ENCODE data around the gene PKNOX2.

DNA sequence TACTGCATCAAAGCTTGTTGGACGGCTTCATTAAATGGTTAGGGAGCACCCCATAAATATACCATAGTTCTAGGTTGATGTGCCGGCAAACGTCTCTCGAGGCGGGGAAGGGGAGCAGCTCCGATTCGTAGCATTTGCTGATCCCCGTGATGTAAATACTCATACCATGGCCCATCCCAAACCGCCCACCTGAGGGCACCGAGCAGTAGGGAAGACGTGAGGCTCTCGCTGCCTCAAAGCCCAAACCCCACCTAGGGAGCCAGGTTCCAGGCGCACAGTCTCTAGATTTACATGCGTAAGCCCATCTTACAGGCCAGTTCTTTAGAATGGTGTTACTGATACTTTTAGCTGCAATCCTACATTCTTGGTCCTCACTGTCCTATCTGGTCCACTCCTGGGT lies 207.5 kb downstream of the PKNOX2 start:
- TF ChIP-seq CTCF (IDR thresholded peaks at IDR 0.05; ENCODE audit: low read depth, low read length, poor library complexity, severe bottlenecking), result no peak
- TF ChIP-seq EZH2phosphoT487 (IDR thresholded peaks at IDR 0.05; ENCODE audit: borderline replicate concordance, low read length), result no peak

Measured in DOHH2 (cell line).